ENCODE measurements around the gene C21orf91.
"Not testable (repeated sequence)": the region's sequence is repeated elsewhere in the genome, so short reads cannot be mapped to it uniquely, and the experiment has no call there.

C21orf91 gene

DNA sequence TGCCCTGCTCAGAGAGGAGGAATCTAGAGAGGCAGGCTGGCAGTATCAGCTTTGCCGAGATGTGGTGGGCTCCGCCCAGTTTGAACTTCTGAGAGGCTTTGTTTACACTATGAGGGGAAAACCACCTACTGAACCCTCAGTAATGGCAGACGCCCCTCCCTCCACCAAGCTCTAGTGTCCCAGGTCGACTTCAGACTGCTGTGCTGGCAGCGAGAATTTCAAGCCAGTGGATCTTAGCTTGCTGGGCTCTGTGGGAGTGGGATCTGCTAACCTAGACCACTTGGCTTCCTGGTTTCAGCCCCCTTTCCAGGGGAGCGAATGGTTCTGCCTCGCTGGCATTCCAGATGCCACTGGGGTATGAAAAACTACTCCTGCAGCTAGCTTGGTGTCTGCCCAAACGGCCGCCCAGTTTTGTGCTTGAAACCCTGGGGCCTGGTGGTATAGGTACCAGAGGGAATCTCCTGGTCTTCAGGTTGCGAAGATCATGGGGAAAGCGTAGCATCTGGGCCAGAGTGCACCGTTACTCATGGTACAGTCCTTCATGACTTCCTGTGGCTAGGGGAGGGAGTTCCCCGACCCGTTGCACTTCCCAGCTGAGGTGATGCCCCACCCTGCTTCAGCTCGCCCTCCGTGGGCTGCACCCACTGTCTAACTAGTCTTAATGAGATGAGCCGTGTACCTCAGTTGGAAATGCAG lies 43.6 kb downstream of the C21orf91 start:
- DNase-seq: no peak

DNA sequence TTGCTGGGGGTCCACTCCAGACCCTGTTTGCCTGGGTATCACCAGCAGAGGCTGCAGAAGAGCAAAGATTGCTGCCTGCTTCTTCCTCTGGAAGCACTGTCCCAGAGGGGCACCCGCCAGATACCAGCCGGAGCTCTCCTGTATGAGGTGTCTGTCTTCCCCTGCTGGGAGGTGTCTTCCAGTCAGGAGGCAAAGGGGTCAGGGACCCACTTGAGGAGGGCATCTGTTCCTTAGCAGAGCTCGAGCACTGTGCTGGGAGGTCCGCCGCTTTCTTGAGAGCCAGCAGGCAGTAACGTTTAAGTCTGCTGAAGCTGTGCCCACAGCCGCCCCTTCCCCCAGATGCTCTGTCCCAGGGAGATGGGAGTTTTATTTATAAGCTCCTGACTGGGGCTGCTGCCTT lies 44.1 kb downstream of the C21orf91 start:
- not testable (repeated sequence) for DNase-seq

DNA sequence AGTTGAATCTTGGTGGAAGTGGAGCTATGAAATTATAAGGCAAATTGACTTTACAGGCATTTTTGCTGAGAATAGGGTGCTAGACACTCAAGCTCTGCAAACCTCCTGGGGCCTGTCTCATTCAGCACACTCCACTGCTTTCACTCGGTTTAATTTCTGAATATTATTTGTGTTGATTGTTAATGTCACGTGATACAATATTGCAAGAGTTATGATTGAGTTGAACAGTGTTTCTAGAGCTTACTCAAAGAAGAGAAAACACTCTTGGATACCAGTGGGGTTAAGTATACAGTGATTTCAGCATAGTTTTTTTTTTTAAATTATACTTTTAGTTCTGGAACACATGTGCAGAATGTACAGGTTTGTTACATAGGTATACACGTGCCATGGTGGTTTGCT lies 49.7 kb downstream of the C21orf91 start:
- no peak for DNase-seq

DNA sequence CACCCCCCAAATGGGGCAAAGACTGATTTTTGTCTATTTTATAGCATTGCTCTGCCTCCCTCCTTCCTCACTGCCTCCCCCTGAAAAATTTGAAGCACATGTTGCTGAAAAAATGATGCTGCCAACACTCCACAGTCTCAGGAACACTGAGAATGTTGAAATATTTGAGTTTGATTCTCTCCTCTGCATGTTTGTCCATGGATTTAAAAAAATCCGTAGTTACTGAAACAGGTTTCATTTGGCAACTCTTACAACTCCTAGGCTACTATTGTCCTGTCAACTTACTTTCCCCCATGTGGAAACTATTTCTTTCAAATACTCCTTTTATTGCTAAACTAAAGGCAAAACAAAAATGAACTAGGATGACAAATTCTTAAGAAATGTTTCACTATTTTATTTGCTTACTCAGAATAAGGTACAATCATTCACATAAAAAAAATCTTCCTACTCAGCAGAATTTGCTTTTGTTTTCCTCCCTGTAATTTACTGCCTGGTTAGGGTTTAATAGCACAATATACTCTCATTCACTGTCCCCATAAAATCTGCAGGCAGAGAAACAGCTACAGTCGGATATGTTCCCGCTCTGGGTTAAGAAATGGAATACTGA lies 50.2 kb downstream of the C21orf91 start:
- no peak for DNase-seq

DNA sequence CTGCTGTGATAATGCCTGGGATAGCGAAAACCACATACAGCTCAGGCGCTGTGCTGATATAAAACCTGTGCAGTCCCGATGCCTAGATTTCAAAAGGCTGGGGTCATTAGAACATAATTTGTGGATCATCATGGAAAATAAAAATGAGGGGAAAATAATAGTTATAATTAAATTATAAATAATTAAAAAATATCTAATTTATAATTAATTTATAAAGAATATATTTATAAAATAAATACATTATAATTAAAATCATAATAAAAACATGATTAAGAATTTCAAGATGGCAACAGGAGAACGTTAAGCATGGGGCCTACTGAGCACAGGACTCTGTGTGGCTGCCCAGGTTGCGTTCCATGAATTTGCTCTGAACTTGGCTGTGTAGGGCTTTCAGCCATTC lies 53.9 kb downstream of the C21orf91 start:
- DNase-seq: no peak

DNA sequence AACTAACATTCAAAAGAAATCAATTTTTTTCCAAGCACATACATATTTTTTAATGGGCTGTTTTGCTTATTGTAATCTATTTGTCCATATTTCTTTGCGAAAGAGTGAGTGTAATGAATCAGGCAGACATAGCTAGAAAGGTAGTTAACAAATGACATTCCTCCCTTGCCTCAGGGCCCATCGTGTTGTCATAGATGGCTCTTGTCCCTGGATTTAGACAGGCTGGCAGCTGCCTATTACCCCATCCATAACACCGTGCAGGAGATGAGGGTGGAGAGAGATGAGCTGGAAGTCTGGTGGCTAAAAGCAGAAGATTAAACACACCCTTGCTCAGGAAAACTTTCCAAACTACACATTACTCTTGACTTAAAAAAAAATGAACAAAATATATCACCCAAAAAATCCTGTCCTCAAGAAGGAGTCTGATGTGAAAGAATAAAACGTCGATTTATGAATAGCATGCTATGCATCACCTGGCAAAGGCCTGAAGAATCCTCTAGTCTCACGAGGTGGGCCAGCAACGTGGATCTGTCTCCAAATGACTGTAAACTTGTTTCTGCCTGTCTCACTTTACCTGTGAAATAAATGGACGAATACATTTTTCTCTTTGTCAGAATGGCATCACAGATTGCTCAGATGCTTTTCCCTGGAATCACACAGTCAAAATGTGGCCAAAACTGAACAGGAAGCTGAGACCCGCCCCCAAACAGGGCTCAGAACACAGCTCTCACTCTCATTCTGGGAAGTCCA lies 55.7 kb downstream of the C21orf91 start:
- DNase-seq: no peak

DNA sequence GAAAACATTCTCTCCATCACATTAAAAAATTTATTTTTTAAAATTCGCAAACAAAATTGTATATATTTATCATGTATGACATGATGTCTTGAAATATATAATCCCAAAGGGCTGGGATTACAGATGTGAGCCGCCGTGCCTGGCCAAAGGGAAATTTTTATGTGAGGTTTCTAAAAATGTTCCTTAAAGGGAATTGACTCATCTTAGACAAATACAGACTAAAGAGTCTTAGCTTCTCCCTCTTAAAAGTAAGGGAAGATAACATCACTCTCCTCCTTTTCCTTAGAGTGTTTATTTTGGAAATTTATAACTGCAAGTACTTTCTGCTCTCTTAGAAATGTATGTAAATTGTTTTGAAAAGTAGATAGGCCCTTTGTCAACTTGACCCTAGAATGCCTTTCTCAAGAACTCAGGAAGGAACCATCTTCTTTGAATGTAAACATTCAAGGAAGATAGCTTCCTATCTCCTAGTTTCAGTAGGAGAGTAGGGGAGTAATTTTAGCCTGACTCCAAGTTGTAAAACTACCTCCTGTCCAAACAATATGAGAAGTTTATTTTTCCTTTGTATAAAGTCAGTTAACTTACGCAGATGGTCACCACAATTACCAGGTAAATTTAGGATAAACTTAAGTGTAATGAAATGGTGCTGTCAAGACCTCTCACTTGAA lies 59.5 kb downstream of the C21orf91 start:
- no peak for DNase-seq

DNA sequence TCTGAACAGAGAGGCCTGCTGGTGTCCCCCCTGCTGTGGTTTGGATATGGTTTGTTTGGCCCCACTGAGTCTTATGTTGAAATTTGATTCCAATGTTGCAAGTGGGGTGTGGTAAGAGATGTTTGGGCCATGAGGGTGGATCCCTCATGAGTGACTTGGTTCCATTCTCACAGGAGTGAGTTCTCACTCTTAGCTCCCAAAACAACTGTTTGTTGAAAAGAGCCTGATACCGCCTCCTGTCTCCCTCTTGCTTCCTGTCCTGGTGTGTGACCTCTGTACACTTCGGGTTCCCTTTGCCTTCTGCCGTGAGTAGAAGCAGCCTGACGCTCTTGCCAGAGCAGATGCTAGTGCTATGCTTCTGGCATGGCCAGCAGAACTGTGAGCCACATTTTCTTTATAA lies 60.5 kb downstream of the C21orf91 start:
- no peak for DNase-seq

DNA sequence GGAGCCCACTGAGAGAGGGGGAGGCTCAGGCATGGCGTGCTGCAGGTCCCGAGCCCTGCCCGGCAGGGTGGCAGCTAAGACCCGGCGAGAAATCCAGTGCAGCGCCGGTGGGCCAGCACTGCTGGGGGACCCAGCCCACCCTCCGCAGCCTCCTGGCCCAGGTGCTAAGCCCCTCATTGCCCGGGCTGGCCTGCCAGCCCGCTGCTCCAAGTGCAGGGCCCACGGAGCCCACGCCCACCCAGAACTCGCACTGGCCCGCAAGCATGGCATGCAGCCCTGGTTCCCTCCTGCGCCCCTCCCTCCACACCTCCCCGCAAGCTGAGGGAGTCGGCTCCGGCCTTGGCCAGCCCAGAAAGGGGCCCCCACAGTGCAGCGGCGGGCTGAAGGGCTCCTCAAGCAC lies 61.5 kb downstream of the C21orf91 start:
- no peak for DNase-seq

DNA sequence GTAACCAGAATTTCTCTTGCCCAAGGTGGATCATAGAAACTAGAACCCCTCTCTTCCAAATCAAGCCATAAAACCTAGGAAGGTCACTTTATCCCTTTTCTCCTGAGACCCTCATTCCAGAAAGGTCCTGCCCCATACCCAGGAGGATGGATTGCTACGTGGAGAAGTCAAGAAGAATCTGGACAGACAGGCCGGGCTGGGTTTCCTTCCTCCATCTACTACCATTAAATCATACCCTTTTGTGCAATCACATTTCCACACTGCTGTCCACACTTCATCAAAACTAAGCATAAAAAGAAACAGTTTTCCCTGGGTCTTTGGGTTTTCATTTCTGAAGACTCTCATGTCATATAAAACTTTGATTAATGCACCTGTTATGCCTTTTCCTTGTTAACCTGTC lies 65.4 kb downstream of the C21orf91 start:
- no peak for DNase-seq

DNA sequence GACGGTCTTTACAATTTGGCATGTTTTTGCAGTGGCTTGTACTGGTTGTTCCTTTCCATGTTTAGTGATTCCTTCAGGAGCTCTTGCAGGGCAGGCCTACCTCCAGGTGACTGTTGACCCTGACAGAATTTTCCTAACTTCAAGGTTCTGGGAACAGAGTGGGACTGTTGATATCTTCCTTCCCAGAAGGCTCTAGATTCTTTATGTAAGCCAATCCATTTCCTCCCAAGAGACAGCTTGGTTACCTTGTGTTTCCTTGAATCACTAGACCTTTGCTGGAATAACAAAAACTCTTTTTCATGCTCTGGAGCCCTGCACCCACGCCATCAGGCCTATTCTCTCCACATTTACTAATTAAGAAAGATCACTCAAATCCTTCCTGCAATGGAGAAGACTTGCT lies 67.0 kb downstream of the C21orf91 start:
- no peak for DNase-seq

DNA sequence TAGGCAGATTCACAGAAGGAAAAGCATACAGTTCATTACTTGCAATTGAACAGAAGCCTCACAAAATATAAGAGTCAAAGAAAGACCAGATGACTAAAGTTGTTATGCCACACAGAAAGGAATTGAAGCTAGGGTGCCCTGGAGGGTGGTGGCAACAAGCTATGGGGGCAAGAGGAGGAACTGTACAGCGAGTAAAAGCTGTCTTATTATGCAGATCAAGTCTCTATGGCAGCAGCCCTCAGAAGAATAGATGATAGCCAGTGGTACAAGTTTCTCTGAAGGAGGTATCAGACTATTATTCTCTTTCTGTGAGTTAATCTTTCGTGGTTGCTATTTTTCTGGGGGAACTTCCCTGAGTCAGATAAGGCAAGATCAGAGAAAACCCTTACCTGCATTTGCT lies 72.2 kb downstream of the C21orf91 start:
- DNase-seq: no peak

DNA sequence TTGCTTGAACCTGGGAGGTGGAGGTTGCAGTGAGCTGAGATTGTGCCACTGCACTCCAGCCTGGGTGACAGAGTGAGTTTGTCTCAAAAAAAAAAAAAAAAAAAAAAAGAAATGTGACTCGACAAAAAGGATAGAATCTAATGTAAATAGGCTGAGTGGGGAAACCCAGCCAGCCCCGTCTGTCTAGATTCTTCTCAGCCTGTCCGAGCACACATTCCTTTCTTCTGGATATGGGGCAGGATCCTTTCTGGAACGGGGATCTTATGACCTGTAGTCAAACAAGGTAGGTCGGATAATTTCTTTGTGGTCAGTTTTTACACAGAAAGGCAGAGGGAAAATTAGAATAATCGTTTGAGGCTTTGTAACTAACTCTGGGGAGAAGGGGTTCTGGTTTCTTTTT lies 74.1 kb downstream of the C21orf91 start:
- no peak for DNase-seq

DNA sequence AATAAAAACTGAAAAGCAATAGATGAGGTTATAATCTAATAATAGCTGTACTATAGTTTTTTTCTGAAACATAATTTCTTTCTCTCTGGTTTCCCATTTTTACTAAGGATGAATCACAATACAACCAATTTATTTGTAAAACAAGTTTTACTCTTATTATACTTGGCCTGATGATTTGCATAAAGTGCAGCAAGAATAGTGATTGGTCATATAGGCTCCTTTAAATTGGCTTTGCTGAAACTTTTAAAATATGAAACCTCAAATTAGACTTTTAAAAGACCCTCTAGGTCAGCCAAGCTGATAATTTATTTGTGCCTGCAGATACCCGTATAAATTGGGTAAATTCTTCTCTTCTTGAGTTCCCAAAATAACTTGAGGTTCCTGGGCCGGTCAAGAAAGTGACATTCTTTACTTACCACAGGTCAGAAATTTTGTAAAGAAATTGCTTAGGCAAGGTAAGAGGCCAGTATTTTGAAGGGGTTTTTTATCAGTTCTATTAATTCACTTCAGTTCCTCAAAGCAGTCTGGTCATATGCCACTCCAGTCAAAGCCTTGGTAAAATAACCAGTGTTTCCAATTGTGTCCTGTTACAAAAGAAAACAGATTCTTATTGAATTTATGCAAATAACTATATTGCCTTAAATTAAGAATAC lies 76.1 kb downstream of the C21orf91 start:
- DNase-seq: no peak

DNA sequence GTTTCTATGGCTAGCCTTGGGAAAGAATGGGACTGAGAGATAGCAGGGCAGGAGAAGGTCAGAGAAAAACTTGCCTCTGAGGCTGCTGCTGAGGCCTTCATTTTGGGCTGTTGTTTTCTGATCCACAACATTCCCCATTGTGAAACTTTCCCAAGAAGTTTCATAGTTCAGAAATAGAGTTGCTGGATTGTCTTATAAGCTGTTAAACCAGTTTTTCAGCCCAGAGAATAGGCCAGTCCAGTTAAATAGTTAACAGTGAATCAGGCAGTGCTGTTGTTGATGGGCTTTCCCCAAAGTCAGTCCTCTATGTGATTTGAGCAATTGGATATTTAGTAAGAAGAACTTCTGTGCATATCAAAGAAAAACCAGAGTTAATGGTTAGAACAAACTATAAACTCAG lies 77.0 kb downstream of the C21orf91 start:
- DNase-seq: no peak

All from NCI-H2081 treated with DMSO at 0.1 percent for 48 hours (cell line).